T1000 (cell line): Measurements from ENCODE around the gene PIGL.
"Not testable (repeated sequence)": the region's sequence is repeated elsewhere in the genome, so short reads cannot be mapped to it uniquely, and the experiment has no call there.

Experiments
- DNase-seq: peaks from one replicate; lab custom pipeline; 2025; ENCODE audit warnings: mixed read lengths; lab: John Stamatoyannopoulos, UW

Gene PIGL

DNA sequence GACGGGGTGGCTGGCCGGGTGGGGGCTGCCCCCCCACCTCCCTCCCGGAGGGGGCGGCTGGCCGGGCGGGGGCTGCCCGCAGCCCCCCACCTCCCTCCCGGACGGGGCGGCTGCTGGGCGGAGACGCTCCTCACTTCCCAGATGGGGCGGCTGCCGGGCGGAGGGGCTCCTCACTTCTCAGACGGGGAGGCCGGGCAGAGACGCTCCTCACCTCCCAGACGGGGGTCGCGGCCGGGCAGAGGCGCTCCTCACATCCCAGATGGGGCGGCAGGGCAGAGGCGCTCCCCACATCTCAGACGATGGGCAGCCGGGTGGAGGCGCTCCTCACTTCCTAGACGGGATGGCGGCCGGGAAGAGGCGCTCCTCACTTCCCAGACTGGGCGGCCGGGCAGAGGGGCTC lies 95.1 kb downstream of the PIGL start:
- DNase-seq = not testable (repeated sequence)

DNA sequence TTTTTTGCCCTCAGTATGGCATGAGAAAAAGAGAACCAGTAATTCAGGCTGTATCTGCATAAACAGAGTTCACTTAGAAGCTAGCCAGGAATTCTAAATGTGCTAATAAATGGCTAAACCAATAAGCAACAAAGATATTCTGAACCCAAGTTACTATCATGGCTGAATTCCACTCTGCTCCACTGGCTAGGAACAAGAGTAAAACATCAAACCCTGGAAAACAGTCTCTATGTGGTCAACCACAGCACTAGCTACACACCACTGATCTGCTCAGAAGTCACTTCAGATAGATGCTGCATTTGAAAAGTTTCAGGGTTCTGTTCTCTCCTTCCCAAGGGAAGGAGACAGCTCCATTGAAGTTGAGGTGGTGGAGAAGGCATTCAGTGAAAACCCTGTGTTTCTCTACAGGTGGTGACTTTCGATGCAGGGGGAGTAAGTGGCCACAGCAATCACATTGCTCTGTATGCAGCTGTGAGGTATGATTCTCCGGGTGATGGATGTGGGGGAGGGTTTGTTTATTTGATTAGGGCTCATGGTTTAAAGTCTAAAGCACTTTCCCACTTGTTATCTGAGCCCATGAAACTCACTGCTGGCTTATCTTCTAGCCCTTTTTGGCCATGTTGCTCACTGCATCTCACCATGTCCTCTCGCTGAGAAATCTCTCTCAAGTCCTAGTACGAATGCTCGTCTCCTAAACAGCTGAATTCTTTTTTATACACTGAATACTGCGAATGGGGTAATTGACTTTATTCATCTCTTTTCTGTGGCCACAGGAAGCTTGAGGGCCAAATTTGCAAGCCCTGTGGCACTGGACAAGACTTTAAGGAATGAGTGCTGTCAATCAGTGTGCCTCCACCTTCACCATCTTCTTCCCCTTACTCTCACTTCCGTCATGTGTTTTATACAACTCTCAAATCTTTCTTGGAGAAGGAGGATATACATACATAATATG lies 96.4 kb downstream of the PIGL start:
- no peak for DNase-seq

DNA sequence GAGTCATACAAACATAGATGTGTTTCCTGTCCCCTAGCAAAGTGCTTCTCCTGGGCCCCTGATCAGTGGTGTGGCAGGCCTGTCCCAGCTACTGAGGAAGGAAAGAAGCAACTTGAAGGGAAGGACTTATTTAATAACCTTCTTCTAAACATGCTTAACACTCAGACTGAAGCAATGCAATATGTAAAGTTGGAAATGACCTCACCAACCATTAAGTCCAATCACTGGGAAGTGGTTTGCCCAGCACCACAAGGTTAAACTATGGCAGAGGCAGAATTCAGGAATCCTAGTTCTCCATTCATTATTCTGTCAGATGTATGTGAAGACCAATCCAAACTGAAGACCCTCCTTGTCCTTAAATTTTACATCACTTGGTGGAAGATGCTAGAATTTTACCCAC lies 97.2 kb downstream of the PIGL start:
- DNase-seq = no peak

DNA sequence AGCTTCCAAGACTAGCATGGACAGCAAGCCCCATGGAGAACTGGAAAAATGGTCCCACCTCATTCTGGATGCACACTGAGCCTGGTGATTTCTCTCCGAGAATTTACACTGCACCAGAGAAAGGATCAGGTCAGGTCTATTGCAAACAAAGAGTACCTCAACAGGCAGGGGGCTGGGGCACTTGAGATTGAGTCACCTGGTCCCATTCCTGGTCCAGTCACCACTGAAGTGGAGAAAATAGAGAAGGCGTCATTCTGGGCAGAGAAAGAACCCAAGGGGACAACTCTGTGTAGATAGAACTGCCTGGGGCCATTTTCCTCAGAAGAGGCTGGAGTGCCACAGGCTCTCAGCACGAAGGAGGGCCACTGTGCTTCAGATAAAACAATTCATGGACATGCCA lies 97.8 kb downstream of the PIGL start:
- DNase-seq = no peak

DNA sequence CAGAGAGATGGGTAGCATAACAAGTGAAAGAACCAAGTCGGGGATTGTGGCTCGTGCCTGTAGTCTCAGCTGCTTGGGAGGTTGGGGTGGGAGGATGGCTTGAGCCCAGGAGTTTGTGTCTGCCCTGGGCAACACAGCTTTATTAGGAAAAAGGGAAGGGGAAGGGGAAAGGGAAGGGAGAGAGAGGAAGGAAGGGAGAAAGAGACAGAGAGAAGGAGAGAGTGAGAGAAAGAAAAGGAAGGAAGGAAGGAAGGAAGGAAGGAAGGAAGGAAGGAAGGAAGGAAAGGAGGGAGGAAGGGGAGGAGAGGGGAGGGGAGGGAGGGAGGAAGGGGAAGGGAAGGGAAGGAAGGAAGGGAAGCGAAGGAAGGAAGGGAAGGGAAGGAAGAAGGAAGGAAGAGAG lies 103.0 kb downstream of the PIGL start:
- DNase-seq = no peak

DNA sequence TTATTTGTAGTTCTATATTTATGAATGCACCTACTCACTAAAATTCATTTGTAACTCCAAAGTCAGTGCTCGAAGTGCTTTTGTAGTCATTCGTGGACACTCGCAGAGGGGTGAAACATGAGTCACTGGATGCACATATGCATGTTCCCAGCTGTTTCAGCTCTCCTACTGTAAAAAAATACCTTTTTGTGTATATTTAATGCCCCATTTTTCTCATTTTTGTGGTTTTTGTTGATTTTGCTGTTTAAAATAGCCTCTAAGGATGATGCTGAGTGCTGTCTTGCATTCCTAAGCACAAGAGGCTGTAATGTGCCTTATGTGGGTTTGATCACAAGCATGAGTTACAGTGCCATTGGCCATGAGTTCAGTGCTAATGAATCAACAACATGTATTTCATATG lies 105.6 kb downstream of the PIGL start:
- no peak for DNase-seq

DNA sequence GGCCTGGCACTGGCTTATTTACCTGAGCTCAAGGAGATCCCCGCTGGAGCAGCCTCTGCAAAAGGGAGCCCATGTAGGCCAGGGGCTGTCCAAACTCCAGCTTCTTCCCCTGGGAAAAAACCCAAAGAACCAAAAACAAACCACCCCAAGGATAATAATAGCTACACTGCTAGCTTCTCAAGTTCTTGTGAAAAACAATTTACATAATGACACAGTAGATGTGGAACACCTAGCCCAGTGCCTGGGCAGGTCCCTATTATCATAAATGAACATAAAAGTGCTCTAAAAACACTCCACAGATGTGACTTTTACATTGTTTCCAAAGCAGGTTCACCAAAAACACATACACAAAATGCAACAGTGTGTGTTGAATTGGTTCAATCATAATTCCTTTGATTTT lies 109.0 kb downstream of the PIGL start:
- DNase-seq = no peak

DNA sequence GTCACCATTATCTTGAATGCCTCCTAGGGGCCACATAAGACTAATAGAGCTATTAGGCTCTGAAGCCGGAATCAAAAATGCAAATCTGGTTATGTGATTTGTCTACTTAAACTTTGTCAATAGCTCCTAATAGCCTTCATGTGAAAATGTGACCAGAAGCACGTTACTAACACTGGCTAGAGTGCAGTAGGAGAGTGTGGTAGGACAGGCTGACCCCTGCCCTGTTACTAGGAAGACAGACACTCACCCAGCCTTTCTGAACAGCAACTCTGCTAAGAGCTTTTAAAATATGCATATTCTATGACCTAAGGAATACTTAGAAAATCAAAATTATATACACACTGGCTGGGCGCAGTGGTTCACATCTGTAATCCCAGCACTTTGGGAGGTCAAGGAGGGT lies 110.0 kb downstream of the PIGL start:
- DNase-seq = no peak

DNA sequence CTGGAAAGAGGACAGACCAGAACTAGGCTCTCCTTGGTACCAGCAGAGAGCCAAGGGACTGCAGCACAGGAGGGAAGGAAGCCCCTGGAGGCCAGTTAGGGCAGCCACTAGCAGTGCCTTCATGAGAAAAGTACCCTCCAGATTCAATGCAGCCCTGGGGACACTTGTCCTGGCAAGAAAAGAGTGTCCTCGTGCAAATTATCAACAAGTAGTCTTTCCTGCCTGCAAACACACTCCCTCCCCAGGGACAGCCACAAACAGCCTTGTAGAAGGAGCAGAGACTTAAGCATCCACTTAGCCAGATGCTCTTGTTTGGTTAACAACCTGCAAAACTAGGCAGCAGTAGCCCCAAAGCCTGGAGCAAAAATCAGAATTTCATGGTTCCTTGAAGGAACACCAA lies 112.0 kb downstream of the PIGL start:
- no peak for DNase-seq

DNA sequence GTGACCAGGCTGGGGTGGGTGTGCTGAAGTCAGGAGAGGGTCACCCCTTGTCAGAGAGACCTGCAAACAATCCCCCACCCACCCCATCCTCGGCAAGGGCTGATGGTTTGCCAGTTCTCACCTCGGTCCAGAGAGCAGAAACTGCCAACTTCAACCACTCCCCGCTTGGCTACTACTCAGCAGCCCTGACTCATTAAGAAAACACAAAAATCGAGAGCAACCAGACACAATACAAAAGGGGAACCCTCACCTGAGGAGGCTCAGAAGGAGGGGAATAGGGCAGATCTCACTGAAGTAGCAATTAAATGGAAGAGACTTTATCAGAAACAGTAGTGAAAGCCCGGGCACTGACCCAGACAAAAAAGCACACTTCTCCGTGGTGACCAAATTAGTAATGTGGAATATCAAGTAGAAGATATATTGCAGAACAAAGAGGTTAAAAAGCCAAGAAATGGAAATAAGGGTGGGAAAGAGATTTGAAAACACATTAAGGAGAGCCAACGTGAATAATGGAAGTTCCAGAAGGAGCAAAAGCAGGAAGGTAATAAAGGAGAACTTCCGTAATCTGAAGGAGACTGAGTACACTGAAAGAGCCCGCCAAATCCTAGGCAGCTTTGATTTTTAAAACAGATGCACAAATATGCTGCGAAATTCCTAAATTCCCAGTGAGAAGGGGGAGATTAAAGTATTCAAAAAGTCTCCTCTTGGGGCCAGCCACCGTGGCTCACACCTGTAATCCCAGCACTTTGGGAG lies 112.7 kb downstream of the PIGL start:
- no peak for DNase-seq

DNA sequence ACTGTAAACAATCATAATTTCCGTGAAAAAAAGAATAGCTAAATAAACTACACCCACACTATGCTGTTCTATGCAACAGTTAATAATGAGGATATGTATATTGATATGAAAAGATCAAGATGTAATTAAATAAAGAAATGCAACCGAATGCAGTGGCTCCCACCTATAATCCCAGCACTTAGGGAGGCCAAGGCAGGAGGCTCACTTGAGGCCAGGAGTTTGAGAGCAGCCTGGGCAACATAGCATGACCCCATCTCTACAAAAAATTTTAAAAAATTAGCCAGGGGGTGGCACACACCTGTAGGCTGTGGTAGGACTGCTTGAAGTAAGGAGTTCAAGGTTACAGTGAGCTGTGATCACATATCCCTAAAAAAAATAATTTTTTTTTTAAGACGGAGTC lies 121.4 kb downstream of the PIGL start:
- DNase-seq = no peak

DNA sequence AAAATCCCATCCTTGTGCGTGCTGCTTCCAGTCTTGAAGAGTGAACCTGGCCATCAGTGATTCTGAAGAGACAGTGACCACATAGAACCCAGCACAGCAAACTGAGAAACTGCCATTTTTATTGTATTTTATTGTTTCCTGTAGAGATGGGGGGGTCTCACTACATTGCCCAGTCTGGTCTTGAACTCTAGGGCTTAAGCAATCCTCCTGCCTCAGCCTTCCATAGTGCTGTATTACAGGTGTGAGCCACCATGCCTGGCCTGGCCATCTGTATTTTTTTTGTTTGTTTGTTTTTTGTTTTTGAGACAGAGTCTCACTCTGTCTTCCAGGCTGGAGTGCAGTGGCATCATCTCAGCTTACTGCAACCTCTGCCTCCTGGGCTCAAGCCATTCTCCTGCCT lies 122.4 kb downstream of the PIGL start:
- DNase-seq = no peak

DNA sequence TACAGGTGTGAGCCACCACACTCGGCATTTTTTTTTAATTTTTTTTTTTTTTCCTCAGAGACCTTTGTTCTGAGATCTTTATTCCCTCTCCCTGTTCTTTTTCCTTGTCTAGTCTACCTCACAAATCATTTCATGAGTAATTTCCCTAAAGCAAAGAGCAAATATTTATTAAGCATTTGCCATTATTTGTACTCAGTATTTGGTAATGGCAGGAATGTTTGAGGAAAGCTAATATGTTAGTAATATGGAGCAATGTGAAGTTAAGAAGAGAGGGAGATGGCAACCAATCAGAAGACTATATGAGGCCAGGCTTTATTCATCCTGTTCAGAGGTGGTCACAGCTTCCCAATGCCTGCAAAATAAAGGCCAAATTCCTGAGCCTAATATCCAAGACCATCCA lies 122.9 kb downstream of the PIGL start:
- DNase-seq = no peak

DNA sequence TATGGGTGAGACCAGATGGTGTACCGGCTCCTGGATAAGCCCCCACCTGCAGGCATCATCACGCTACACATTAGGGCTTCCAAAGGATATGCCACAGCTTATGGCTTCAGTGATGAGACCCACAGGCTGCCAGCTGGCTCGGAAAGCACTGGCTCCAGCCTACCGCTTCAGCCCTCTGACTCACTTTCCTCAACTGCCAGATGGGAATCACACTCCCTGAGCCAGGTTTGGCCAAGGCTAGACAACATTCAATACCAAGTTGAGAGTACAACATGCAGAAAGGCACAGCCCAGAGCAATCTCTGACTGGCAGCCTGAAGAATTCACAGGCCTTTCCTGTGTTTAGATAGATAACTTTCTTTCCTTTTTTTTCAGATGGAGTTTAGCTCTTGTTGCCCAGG lies 126.0 kb downstream of the PIGL start:
- no peak for DNase-seq

DNA sequence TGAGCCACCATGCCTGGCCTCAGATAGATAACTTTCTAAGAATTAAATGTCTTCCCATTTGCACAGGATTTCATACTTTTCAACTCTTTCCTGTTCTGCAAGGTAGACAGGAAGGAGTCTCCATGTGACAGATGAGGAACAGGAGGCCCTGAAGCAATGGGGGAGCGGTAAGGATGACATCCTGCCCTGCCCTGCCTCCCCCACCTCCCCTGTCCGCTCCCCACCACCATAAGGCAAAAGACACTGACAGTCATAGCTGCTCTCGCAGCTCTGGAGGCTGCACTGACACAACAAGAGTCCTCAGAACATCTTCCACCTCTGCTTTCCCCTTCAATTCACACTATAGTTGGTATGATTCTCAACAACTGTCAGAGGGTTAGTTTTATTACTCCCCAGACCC lies 126.6 kb downstream of the PIGL start:
- no peak for DNase-seq

DNA sequence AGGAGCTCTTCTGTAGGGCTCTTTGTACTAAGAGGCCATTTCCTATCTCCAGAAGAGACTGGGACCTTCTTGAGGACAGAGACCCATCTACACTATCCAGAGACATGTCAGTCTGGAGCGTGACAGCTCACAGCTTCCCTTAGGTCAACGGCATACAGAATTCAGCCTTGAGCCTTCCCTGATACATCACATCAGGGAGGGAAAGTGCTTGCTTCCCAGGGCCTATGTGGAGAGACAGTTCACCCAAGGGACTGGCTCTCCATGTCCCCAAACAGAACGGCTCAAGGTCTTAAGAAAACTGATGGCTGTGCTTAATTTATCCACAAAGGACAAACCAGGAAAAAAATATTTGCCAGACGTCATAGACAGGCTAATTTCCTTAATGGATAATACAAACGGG lies 128.6 kb downstream of the PIGL start:
- no peak for DNase-seq

DNA sequence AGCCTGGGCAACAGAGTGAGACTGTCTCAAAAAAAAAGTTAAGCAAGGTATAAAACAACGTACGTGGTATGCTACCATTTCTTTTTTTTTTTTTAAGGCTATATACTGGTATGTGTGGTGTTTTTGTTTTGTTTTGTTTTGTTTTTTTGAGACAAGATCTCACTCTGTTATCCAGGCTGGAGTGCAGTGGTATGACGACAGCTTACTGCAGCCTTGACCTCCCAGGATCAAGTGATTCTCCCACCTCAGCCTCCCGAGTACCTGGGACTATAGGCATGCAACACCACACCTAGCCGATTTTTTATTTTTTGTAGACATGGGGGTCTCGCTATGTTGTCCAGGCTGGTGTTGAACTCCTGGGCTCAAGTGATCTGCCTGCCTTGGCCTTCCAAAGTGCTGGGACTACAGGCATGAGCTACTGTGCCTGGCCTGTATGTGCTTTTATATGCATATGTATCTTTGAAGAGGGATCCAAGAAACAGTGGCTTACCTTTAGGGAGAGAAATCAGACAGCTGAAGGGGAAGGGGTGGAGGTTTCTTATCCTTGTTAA lies 129.8 kb downstream of the PIGL start:
- no peak for DNase-seq

DNA sequence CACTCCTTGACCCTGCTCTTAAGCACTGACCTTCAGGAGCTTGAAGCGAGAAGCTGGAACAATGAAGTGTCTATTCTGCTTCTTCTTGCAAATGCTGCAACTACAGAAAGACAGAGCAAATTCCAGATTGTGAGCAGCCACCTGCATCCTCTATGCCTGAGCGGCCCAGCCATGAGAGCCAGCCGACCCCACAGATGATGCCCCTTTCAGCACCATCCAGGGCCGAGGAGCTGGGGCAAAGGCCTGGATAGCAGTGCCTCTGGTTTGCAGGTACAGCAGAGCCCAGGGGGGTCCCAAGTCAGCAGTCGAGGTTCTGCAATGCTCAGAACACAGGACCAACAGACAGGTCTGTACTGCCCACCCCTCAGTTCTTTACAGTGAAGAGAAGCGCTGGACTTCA lies 131.6 kb downstream of the PIGL start:
- DNase-seq = no peak

DNA sequence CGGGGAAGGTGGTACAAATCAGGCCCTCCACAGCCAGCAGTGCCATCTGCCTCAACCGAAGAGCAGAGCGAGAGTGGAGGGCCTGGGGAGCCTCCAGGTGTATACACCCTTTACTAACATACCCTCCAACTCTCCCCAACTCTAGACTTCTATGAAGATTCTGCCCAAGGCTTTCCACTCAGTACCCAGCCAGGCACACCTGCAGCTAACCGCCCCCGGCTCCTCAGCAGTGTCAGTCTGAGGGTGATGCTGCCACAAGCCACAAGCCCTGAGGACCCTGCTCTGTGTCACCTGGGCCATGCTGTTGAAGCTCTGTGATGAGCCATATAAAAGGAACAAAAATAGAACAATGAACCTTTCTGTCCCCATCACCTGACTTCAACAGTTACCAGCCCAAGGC lies 132.4 kb downstream of the PIGL start:
- no peak for DNase-seq

DNA sequence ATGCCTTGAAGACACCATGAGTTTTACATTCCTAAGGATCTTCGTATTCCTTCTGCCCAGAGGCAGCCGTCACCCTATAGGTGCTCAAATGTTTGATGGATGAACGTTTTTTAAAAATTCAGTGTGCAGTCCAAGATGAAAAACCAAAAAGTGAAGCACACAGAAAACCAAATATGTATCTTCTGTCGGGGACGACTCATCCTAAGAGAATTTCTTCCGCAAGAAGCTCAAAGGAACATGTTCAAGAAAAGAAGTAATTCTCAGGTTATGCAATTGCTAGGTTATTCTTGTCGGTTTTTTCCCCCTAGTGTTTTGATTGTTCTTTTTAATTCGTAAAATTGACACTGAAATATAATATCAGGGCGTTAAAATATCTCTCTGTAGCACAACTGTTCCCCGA lies 134.8 kb downstream of the PIGL start:
- DNase-seq = no peak

DNA sequence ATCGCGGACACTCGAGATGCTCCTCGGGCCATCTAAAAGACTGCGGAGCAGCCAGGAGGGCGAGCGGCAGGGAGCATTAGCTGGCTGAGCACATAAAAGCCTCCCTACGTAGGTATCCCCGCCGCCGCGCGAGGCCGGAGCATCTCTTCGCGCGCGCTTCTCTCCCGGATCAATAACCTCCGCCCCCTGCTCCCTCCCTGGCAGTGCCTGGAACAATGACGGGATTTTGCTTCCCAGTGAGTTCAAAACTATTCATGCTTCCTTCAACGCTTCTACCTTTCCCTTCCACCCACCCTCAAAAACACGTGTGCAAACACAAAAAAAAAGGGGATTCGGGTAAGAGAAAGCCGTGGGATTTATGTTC lies 135.3 kb downstream of the PIGL start:
- DNase-seq = no peak

DNA sequence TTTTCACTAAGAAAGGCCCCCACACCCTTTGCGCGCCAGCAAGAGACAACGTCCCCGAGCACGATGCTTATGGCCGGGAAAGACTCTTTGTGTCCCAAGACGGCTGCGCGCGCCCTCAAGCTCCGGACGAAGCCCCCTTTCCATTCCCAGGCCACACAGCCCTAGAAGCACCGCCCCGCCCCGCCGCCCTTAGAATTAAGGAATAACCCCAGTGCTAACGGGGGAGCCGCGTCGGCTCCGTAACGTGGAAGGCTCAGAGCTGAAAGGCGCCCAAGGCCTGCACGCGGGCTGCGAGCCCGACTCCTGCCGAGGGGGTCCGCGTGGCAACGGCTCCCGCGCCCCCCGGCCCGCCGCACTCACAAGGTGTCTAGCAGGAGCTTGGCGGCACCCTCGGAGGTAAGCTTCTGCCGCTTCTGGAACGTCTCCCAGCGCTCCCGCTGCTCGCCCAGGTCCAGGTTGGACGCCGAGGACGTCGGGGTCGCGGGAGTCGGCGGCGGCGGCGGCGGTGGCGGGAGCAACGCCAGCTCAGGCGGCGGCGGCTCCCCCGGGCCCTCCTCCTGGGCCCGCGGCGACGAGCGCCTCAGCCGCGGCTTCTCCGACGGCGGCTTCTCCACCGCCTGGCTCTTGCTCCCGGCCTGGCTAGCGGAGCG lies 135.8 kb downstream of the PIGL start:
- DNase-seq = peak; percentile 39
